Stimulated activated CD8-positive, alpha-beta memory T cell treated with anti-CD3 and anti-CD28 coated beads, Interleukin-7, amount 100 ng/mL, for 4 hours (primary cell): ENCODE measurements around the gene IL1F10.
"Not testable (repeated sequence)": the region's sequence is repeated elsewhere in the genome, so short reads cannot be mapped to it uniquely, and the experiment has no call there.

Source experiments
- DNase-seq, 2 donors: peaks; one replicate each; pipeline ENCODE4 v3.0.0-alpha.2; 2020; ENCODE audit warnings: low read depth in 2 of 2

Gene IL1F10

GRCh38 chr2:113081488-113082210 is 13.9 kb downstream of the IL1F10 start:
- DNase-seq = no peak

GRCh38 chr2:113083296-113083695 is 15.5 kb downstream of the IL1F10 start:
- DNase-seq = no peak

GRCh38 chr2:113084249-113085000 is 16.7 kb downstream of the IL1F10 start:
- no peak for DNase-seq

GRCh38 chr2:113085542-113085941 is 17.8 kb downstream of the IL1F10 start:
- no peak for DNase-seq

- no peak for DNase-seq
Observed at GRCh38 chr2:113088213-113088992, 20.6 kb downstream of the IL1F10 start.

GRCh38 chr2:113089916-113090315 is 22.1 kb downstream of the IL1F10 start:
- no peak for DNase-seq

- no peak for DNase-seq
Observed at GRCh38 chr2:113091231-113091896, 23.6 kb downstream of the IL1F10 start.

GRCh38 chr2:113092864-113093612 is 25.3 kb downstream of the IL1F10 start:
- DNase-seq = no peak

GRCh38 chr2:113093613-113093977 is 25.8 kb downstream of the IL1F10 start:
- no peak for DNase-seq

- not testable (repeated sequence) for DNase-seq
Observed at GRCh38 chr2:113096306-113096705, 28.5 kb downstream of the IL1F10 start.

- DNase-seq = not testable (repeated sequence)
Observed at GRCh38 chr2:113096842-113097618, 29.3 kb downstream of the IL1F10 start.

GRCh38 chr2:113098041-113098440 is 30.3 kb downstream of the IL1F10 start:
- DNase-seq = no peak

- no peak for DNase-seq
Observed at GRCh38 chr2:113098532-113098931, 30.8 kb downstream of the IL1F10 start.

- no peak for DNase-seq
Observed at GRCh38 chr2:113102133-113102532, 34.4 kb downstream of the IL1F10 start.

GRCh38 chr2:113103277-113103676 is 35.5 kb downstream of the IL1F10 start:
- no peak for DNase-seq

- no peak for DNase-seq
Observed at GRCh38 chr2:113104054-113104611, 36.4 kb downstream of the IL1F10 start.

- DNase-seq = peak in 1 of 2 donors; percentile 29
Observed at GRCh38 chr2:113105047-113105785, 37.4 kb downstream of the IL1F10 start.

GRCh38 chr2:113111121-113111520 is 43.4 kb downstream of the IL1F10 start:
- no peak for DNase-seq

- no peak for DNase-seq
Observed at GRCh38 chr2:113111823-113112287, 44.1 kb downstream of the IL1F10 start.
